DOHH2 (cell line): ENCODE results near the gene MED13L.

ENCODE experiments used
- H3F3A ChIP-seq: fragments of 200-600 bp; sonication (generic), shearing (Covaris generic); 2 replicates; pipeline ENCODE4 v1.6.0; 2016; ENCODE audit warnings: antibody characterized with exemption, mild to moderate bottlenecking; ENCODE audit not compliant: control insufficient read depth, insufficient read depth
- H3K27ac ChIP-seq: fragments of 200-600 bp; sonication (generic); 2 replicates; pipeline ENCODE4 v1.5.1; 2014; ENCODE audit warnings: low read depth, mild to moderate bottlenecking, low read length, moderate library complexity
- H3K27me3 ChIP-seq: fragments of 200-600 bp; sonication (generic); 2 replicates; pipeline ENCODE4 v1.6.1; 2014; ENCODE audit warnings: mild to moderate bottlenecking, low read length, mixed read lengths; ENCODE audit not compliant: control insufficient read depth
- H3K36me3 ChIP-seq: fragments of 200-600 bp; sonication (generic); 2 replicates; pipeline ENCODE4 v1.6.1; 2014; ENCODE audit warnings: mild to moderate bottlenecking, low read length, moderate library complexity, mixed read lengths; ENCODE audit not compliant: control insufficient read depth
- H3K4me1 ChIP-seq: fragments of 200-600 bp; sonication (generic); 2 replicates; pipeline ENCODE4 v1.6.1; 2014; ENCODE audit warnings: mild to moderate bottlenecking, low read length, mixed read lengths; ENCODE audit not compliant: control insufficient read depth
- H3K4me2 ChIP-seq: fragments of 200-600 bp; sonication (generic); 2 replicates; pipeline ENCODE4 v1.6.0; 2014; ENCODE audit warnings: mild to moderate bottlenecking, low read length, moderate library complexity
- H3K4me3 ChIP-seq: fragments of 200-600 bp; sonication (generic); 2 replicates; pipeline ENCODE4 v1.5.1; 2014; ENCODE audit warnings: mild to moderate bottlenecking, low read length, mixed read lengths
- H3K79me2 ChIP-seq: fragments of 200-600 bp; sonication (generic); 2 replicates; pipeline ENCODE4 v1.6.1; 2014; ENCODE audit warnings: mild to moderate bottlenecking, low read length, mixed read lengths; ENCODE audit not compliant: control insufficient read depth
- H3K9me2 ChIP-seq: fragments of 200-600 bp; sonication (generic); replicated peaks from 2 replicates; pipeline ENCODE4 v1.6.1; 2014; ENCODE audit warnings: mild to moderate bottlenecking, low read length, mixed read lengths; ENCODE audit not compliant: control insufficient read depth
- H3K9me3 ChIP-seq: fragments of 200-600 bp; sonication (generic); 2 replicates; pipeline ENCODE4 v1.6.1; 2014; ENCODE audit warnings: antibody characterized with exemption, low read length, mixed read lengths; ENCODE audit not compliant: control insufficient read depth, insufficient read depth
- H4K20me1 ChIP-seq: fragments of 200-600 bp; sonication (generic); 2 replicates; pipeline ENCODE4 v1.6.0; 2014; ENCODE audit warnings: low read depth, mild to moderate bottlenecking, antibody characterized with exemption, low read length, moderate library complexity; ENCODE audit not compliant: control insufficient read depth, insufficient read depth
- CTCF ChIP-seq: fragments of 200-600 bp; sonication (generic); IDR thresholded peaks from one replicate; pipeline ENCODE4 v1.5.1; 2014; ENCODE audit warnings: antibody characterized with exemption, mild to moderate bottlenecking, low read depth, low read length; ENCODE audit not compliant: poor library complexity, severe bottlenecking
- EZH2phosphoT487 ChIP-seq: fragments of 200-600 bp; sonication (generic); IDR thresholded peaks from 2 replicates; pipeline ENCODE4 v1.6.1; 2017; ENCODE audit warnings: borderline replicate concordance, mild to moderate bottlenecking, antibody characterized with exemption, low read length, moderate library complexity, mixed read lengths

Gene MED13L

GRCh38 chr12:116065606-116066005 lies 211.9 kb downstream of the MED13L start:
- Histone ChIP-seq H3K4me3 (no peak overlapping the region), H3K79me2 (no peaks in the 10 kb centered on the region; the same call in 1 of the 2 replicates), H3K27me3 (no peaks in the 10 kb centered on the region), H3K4me2 (no peak overlapping the region), H4K20me1 (no peaks in the 10 kb centered on the region), H3K4me1 (peaks cover 10% of the 10 kb centered on the region), H3K9me2 (no peaks in the 10 kb centered on the region), H3F3A (0 out of 2 replicates have a peak, but pooled peaks cover 2% of the 10 kb centered on the region), H3K27ac (no peak overlapping the region), H3K36me3 (no peaks in the 10 kb centered on the region), H3K9me3 (no peaks in the 10 kb centered on the region)
- TF ChIP-seq EZH2phosphoT487 (no peak), CTCF (no peak)

- H3K27ac ChIP-seq, result no peak overlapping the region
- H3K4me2 ChIP-seq, result no peak overlapping the region
- no peaks in the 10 kb centered on the region for H3K27me3 ChIP-seq
- no peaks in the 10 kb centered on the region for H4K20me1 ChIP-seq
- H3K79me2 ChIP-seq, result no peaks in the 10 kb centered on the region; the same call in 1 of the 2 replicates
- H3K36me3 ChIP-seq, result no peaks in the 10 kb centered on the region
- no peaks in the 10 kb centered on the region for H3K9me2 ChIP-seq
- H3K9me3 ChIP-seq, result no peaks in the 10 kb centered on the region
- H3K4me1 ChIP-seq, result peaks cover 10% of the 10 kb centered on the region
- TF ChIP-seq EZH2phosphoT487 (no peak), CTCF (no peak)
- H3F3A ChIP-seq, result 0 out of 2 replicates have a peak, but pooled peaks cover 2% of the 10 kb centered on the region
- H3K4me3 ChIP-seq, result no peak overlapping the region
These were observed 213.0 kb downstream of the MED13L start for GRCh38 chr12:116064493-116064892.

- Histone ChIP-seq H3K79me2 (no peaks in the 10 kb centered on the region; the same call in 1 of the 2 replicates), H3K27ac (no peak overlapping the region)
These were observed 214.8 kb downstream of the MED13L start for GRCh38 chr12:116062698-116063097.

More at GRCh38 chr12:116062698-116063097, 214.8 kb downstream of the MED13L start:
- Histone ChIP-seq H3K4me1 (peaks cover 10% of the 10 kb centered on the region), H3K36me3 (no peaks in the 10 kb centered on the region), H3K9me3 (no peaks in the 10 kb centered on the region), H4K20me1 (no peaks in the 10 kb centered on the region), H3K9me2 (no peaks in the 10 kb centered on the region), H3K27me3 (no peaks in the 10 kb centered on the region), H3F3A (0 out of 2 replicates have a peak, but pooled peaks cover 2% of the 10 kb centered on the region), H3K4me3 (no peak overlapping the region), H3K4me2 (no peak overlapping the region)
- TF ChIP-seq EZH2phosphoT487 (no peak), CTCF (no peak)
